HFFc6 (cell line): ENCODE measurements around the gene ZNF107. TPM values are rescaled to one million over a fixed set of nuclear protein-coding genes. Genes with fewer than 3 reads are reported as not detected.

Source experiments
- DNase-seq: peaks from one replicate; pipeline ENCODE4 v3.0.0-alpha.2; 2018
- H3K27ac Mint-ChIP-seq: 2 replicates; pipeline ENCODE4 v1.8.0; 2020; ENCODE audit warnings: mild to moderate bottlenecking, mixed read lengths
- H3K27me3 Mint-ChIP-seq: 2 replicates; pipeline ENCODE4 v1.8.0; 2021; ENCODE audit warnings: mild to moderate bottlenecking, moderate library complexity, mixed read lengths; ENCODE audit not compliant: insufficient read depth
- H3K36me3 Mint-ChIP-seq: 2 replicates; pipeline ENCODE4 v1.8.0; 2021; ENCODE audit warnings: low read depth, mixed read lengths
- H3K4me1 Mint-ChIP-seq: 2 replicates; pipeline ENCODE4 v1.8.0; 2020; ENCODE audit warnings: low read depth, mixed read lengths
- H3K4me3 Mint-ChIP-seq: 2 replicates; pipeline ENCODE4 v1.8.0; 2020; ENCODE audit warnings: mild to moderate bottlenecking, moderate library complexity, mixed read lengths
- H3K9me3 Mint-ChIP-seq: 2 replicates; pipeline ENCODE4 v1.8.0; 2020; ENCODE audit warnings: mild to moderate bottlenecking, mixed read lengths
- CTCF ChIP-seq: fragments of 200-600 bp; sonication (generic); IDR thresholded peaks from 2 replicates; pipeline ENCODE4 v1.5.0; 2021; ENCODE audit warnings: antibody characterized with exemption, mild to moderate bottlenecking
- total RNA-seq, 6 experiments: library from RNA; stranded (reverse); fragmentation: NEBNext Ultra II Directional; extraction: Animal tissue kit (Norgen Biotek cat#: 25700); gene quantifications; 2 replicates in 1 of 6; 3 replicates in 5 of 6; pipeline ENCODE4 v1.2.3, GENCODE V29; 2021

ZNF107 gene
- total RNA-seq, 6 experiments from 2014 or later: 2.5 to 3.9 (median 3.4) TPM

DNA sequence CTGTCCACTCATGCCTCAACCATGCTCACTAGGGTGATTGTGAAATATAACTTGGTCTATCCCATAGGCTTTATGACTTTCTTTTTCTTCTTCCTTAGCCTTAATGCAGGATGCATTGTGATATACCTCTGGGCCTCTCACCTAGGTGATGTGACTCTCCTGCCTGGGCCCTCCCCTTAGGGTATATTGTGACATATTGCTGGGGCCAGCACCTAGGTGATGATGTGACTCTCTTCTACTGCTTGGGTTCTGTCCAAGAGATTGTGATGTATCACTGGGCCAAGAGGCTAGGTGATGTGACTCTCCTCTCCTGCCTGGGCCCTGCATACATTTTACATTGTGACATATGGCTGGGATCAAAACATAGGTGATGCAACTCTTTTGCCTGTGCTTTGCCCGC is 14.7 kb upstream of the ZNF107 start:
- no peak for DNase-seq
- Mint-ChIP-seq H3K9me3 (peaks cover 11% of the 10 kb centered on the region; the same call in 1 of the 2 replicates), H3K27ac (no peak overlapping the region), H3K4me3 (no peak overlapping the region), H3K27me3 (peaks cover 5% of the 10 kb centered on the region; the same call in 1 of the 2 replicates), H3K36me3 (no peaks in the 10 kb centered on the region), H3K4me1 (no peaks in the 10 kb centered on the region)
- no peak for TF ChIP-seq CTCF

GRCh38 chr7:64651632-64652165 is 14.2 kb upstream of the ZNF107 start:
- Mint-ChIP-seq H3K9me3 (peaks cover 13% of the 10 kb centered on the region; the same call in 1 of the 2 replicates), H3K27me3 (peaks cover 5% of the 10 kb centered on the region; the same call in 1 of the 2 replicates), H3K27ac (no peak overlapping the region), H3K4me1 (no peaks in the 10 kb centered on the region), H3K36me3 (no peaks in the 10 kb centered on the region), H3K4me3 (no peak overlapping the region)
- DNase-seq: no peak
- peak; percentile 16; the same call in 1 of the 2 replicates for TF ChIP-seq CTCF

- no peaks in the 10 kb centered on the region for H3K36me3 Mint-ChIP-seq
- peaks cover 13% of the 10 kb centered on the region; the same call in 1 of the 2 replicates for H3K9me3 Mint-ChIP-seq
- H3K27ac Mint-ChIP-seq: no peak overlapping the region
- H3K4me1 Mint-ChIP-seq: no peaks in the 10 kb centered on the region
- no peak for TF ChIP-seq CTCF
- no peak overlapping the region for H3K4me3 Mint-ChIP-seq
- peaks cover 5% of the 10 kb centered on the region; the same call in 1 of the 2 replicates for H3K27me3 Mint-ChIP-seq
- no peak for DNase-seq
These were observed 12.1 kb upstream of the ZNF107 start for GRCh38 chr7:64653721-64654401.

GRCh38 chr7:64654796-64655548 is 11.0 kb upstream of the ZNF107 start:
- no peak for DNase-seq
- Mint-ChIP-seq H3K4me3 (no peak overlapping the region), H3K9me3 (peaks cover 9% of the 10 kb centered on the region; the same call in 1 of the 2 replicates), H3K27ac (no peak overlapping the region), H3K27me3 (peaks cover 5% of the 10 kb centered on the region; the same call in 1 of the 2 replicates), H3K36me3 (no peaks in the 10 kb centered on the region), H3K4me1 (no peaks in the 10 kb centered on the region)
- TF ChIP-seq CTCF: no peak

DNA sequence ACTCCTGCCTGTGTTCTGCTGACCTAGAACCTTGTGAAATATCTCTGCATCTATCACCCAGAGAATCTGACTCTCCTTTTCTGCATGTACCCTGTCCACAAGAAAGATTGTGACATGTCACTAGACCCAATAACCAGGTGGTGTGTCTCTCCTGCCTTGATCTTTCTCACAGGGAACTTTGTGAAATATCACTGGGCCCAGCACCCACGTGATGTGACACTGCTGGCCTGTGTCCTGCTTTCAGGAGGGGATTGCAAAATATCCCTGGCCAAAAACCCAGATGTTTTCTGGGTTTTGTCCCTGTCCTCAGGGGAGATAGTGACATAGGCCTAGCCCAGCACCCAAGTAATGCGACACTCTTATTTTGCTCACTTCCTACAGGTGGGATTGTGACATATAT is 10.1 kb upstream of the ZNF107 start:
- H3K9me3 Mint-ChIP-seq: peaks cover 8% of the 10 kb centered on the region; the same call in 1 of the 2 replicates
- H3K27me3 Mint-ChIP-seq: peaks cover 5% of the 10 kb centered on the region; the same call in 1 of the 2 replicates
- no peak overlapping the region for H3K4me3 Mint-ChIP-seq
- no peaks in the 10 kb centered on the region for H3K4me1 Mint-ChIP-seq
- no peak for TF ChIP-seq CTCF
- H3K27ac Mint-ChIP-seq: no peak overlapping the region
- no peak for DNase-seq
- no peaks in the 10 kb centered on the region for H3K36me3 Mint-ChIP-seq
